Activated T-helper 1 cell treated with anti-CD3 and anti-CD28 coated beads, Interleukin-12 subunit alpha, Interleukin-12 subunit beta, Interleukin-2, Interleukin-4 antibody, amounts not matched to agents 30 ng/mL and 10 ng/mL and 1 ng/mL, durations not matched to agents 14 hours and 24 hours and 36 hours (primary cell): Measurements from ENCODE around the gene FAM114A2. TPM values are rescaled to one million over a fixed set of nuclear protein-coding genes. Genes with fewer than 3 reads are reported as not detected.

ENCODE experiments used
- DNase-seq: peaks from one replicate; pipeline ENCODE4 v3.0.0; 2021; ENCODE audit warnings: low spot score
- H3K27ac Mint-ChIP-seq: one replicate; pipeline ENCODE4 v1.8.0; 2021; ENCODE audit warnings: mild to moderate bottlenecking, mixed read lengths
- H3K27me3 Mint-ChIP-seq: one replicate; pipeline ENCODE4 v1.8.0; 2022; ENCODE audit warnings: mild to moderate bottlenecking, moderate library complexity, mixed read lengths; ENCODE audit not compliant: insufficient read depth
- H3K36me3 Mint-ChIP-seq: one replicate; pipeline ENCODE4 v1.8.0; 2021; ENCODE audit warnings: low read depth, mixed read lengths
- H3K4me1 Mint-ChIP-seq: one replicate; pipeline ENCODE4 v1.8.0; 2021; ENCODE audit warnings: low read depth, mixed read lengths
- H3K4me3 Mint-ChIP-seq: one replicate; pipeline ENCODE4 v1.8.0; 2021; ENCODE audit warnings: mild to moderate bottlenecking, moderate library complexity, mixed read lengths
- H3K9me3 Mint-ChIP-seq: one replicate; pipeline ENCODE4 v1.8.0; 2021; ENCODE audit warnings: mixed read lengths
- intact Hi-C: fragments of 100-400 bp; cut with micrococcal nuclease; formaldehyde crosslinking; loops from one replicate; pipeline ENCODE4 v1.15.1; 2024
- total RNA-seq: library from RNA; stranded (reverse); gene quantifications from 2 replicates; pipeline ENCODE4 v1.2.3, GENCODE V29; 2022

The FAM114A2 gene
- total RNA-seq, 1 donor from 2014 or later, result 28.3 TPM

- no peak overlapping the region for H3K27ac Mint-ChIP-seq
- peaks cover 32% of the 10 kb centered on the region for H3K9me3 Mint-ChIP-seq
- no peak overlapping the region for H3K4me3 Mint-ChIP-seq
- no peaks in the 10 kb centered on the region for H3K27me3 Mint-ChIP-seq
- no peaks in the 10 kb centered on the region for H3K36me3 Mint-ChIP-seq
- intact Hi-C loops, result no loop called here
- no peaks in the 10 kb centered on the region for H3K4me1 Mint-ChIP-seq
- DNase-seq, result no peak
These were observed 97.4 kb downstream of the FAM114A2 start for GRCh38 chr5:153941265-153941664.

Other genes with a start within 250 kb of the FAM114A2 start
- gene MFAP3, start 57 bp upstream of the FAM114A2 start, total RNA-seq, result 24.3 and 29.9 TPM in 2 replicates
- gene GALNT10, start 151.8 kb upstream of the FAM114A2 start, total RNA-seq, result 51.1 and 55.6 TPM in 2 replicates